Hematopoietic multipotent progenitor cell treated with erythropoietin and hydrocortisone succinate and interleukin-3 and kit ligand, for 15 days (in vitro differentiated cells): Measurements from ENCODE around the gene TENM4.
"Not testable (repeated sequence)": the region's sequence is repeated elsewhere in the genome, so short reads cannot be mapped to it uniquely, and the experiment has no call there.

Experiments
- DNase-seq: peaks from one replicate; pipeline ENCODE4 v3.0.0-alpha.2; 2015; ENCODE audit warnings: low spot score

TENM4 gene

DNA sequence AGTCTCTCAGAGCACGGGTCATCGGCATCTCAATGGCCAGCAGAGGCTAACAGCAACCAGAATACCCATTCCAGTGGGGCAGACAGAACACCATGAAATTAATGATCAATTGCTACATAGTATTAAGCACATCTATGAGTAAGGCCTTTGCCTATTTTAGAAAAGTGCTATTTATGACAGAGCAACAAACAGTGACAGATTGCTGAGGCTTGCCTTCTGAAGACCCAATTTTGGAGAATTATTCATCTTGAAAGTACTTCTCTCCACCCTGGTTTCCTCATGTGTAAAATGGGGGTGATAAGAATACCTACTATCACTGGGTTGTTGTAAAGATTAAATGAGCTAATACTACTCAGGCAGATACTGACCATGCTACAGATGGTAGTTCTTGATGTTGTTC is 232.7 kb downstream of the TENM4 start:
- no peak for DNase-seq

DNA sequence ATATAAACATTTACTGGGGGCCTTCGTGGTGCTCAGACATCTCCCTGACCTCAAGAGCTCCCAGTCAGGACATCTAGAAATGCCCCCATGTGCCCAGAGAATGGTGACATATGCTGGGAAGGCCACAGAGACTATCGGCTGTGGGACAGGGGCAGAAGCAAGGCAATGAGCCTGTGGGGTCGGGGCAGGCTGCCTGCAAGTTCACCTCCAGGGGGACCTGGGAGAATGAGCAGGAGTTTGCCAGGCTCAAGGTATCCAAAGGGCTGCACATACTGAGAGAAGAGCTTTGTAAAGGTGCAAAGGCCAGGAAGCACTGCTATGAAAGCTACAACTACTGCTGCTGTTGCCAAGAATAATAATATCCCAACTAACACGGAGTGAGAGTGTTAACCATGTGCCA is 233.9 kb downstream of the TENM4 start:
- no peak for DNase-seq

DNA sequence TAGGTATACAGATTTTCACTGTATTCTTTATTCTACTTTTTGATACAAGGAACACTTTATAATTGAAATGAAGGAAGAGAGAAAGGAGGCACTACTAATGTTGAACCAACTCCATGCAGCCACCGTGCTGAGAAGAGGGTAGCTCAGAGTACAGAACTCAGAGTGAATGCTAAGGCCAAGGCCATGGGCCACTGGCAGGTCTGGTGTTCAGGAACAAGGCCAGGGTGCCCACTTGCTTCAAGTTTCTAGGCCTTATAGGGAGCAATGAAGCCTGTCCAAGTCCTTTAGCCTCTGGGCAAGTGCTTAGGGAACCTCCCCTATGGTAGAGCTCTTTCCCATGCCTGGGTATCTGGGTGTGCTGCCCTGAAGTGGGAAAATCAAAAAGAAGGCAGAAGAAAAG is 235.0 kb downstream of the TENM4 start:
- DNase-seq: no peak

DNA sequence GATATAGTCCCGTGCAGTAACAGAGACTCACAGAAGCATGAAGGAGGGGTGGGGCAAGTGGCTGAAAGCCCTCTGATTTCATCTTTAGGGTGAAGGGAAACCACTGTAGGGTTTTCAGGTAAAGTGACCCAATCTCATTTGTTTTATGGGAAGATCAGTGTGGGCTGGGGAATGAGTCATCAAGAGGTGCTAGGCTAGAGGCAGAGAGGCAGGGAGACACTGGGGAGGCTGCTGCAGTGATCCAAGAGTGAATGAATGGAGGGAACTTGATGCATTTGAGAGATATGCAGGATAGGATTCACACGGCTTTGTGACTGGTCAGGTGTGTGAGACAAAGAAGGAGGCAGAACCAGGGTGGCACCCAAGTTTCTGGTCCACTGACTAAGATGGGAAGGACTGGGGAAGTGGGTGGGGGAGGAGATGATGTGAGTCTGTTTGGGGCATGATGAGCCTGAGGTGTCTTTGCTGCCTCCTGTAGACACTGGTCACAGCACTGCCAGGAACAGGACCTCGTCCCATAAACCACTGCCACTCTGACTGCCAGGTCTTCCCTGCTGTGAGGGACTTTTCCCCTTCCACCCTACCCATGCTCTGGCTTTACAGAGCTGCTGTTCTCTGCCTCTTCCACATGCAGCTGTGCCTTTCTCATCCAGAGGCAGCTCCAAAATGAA is 239.0 kb downstream of the TENM4 start:
- DNase-seq: no peak

DNA sequence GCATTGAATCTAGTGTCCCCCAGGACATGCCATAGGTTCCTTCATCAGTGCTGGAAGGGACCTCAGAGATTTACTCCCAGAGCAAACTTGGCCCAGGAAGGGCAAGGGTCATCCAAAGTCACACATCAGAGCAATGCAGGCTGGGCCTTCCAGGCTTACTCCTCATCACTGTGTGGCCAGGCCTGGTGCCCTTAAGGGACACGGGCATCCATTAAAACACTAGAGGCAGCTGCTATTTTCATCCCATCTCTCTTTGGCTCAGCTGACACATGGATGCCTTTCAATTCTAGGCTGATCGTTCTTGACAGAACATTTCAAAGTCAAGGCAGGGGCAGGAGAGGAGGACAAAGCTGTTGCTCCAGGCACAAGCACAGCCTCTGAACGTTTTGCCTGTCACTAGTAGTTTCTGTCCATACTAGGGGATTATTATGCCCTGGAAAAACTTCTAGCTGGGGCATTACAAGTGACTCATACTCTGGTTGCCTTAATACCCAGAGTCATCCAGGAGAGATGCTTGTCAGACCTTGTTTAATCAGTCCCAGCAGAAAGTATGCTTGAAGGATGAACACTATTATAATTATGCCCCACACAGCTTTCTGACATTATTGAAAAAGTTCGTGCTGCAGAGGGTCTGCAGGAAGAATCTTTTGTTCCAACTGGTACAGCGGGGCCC is 240.3 kb downstream of the TENM4 start:
- DNase-seq: no peak

DNA sequence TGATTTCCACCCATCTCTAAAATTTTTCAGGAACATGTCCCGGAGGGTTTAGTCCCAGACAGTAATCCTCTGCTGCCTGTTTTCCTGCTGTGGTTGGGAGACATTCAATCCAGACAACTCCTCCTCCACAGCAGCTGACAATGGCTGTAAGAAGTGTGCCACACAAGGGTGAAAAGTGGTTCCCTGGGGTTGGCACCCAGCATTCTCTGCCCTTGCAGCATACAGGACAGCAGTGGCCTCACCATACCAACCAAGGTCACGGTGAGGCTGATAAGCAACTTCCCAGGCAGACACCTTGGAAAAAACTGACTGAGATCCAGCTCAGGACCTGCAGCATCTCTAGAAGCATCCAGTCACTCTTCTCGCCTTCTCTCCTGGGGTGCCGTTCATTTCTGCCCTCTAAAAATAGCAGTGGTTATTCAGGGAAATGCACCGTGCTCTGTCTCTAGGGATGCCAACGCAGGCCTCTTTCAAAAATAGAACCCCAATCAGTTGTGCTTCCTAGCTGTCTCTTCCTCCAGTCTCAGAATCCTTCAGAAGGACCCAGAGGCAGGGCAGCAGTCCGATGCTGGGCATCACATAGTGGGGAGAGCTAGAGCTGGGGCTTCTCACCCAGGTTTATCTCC is 241.0 kb downstream of the TENM4 start:
- no peak for DNase-seq

DNA sequence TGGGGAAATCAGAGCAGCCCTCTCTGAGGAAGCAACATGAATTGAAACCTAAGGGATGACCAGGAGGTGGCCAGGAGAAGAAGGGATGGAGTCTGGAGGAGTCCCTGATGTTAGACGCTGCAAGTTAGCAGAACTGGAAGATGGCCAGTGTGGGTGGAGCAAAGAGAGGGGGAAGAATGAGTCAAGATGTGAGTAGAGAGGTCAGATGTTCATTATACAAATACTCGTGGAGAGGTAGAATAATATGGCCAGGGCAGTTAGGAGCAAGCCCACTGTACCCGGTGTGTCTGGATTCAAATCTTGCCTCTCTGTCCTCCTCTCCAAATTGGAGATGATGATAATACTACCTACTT is 242.0 kb downstream of the TENM4 start:
- no peak for DNase-seq

DNA sequence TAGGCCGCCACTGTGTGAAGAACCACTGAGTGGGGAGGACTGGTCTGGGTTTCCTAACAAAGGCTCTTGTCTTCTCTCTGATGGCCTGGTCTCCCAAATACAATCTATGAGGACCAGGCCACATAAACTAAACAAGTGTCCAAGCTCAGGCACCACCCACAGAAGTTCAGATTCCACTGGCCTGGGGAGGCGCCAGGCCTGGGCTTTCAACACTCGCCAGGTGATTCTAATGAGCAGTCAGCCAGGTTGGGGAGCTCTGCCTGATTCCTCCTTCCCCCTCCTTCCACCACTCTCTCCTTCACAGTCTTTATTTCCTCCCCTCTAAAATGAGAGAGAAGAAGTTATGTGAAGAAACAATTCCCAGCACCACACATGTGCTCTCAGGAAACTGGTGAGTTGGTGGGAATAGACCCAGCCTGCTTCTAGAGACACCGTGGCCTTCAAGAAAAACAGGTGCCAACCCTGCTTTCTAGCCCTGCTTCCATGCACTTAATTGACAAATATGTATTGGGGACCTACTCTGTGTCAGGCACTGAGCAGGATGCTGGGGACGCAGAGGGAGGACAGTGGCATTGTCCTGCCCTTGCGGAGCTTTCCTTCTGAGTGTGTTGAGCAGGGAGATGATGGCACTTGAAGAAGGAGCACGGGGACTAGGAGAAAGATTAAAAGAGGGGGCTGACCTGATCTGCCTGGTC is 242.5 kb downstream of the TENM4 start:
- no peak for DNase-seq

DNA sequence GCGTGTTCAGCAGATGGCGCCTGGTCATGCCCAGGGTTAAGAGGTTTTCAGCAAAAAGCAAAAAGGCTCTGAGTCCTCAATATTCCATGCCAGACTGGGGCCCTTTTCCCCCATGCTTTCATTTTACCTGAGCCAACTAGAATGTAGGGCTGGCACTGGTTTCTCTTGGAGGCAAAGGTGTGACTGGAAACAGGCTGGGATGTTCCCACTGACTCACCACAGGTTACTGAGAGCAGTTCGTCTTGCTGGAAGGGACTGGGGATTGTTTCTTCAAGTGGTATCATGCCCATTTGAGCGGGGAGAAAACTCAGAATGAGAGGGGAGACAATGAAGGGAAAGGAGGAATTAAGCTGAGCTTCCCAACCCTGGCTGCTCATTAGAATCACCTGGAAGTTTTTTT is 243.9 kb downstream of the TENM4 start:
- no peak for DNase-seq

DNA sequence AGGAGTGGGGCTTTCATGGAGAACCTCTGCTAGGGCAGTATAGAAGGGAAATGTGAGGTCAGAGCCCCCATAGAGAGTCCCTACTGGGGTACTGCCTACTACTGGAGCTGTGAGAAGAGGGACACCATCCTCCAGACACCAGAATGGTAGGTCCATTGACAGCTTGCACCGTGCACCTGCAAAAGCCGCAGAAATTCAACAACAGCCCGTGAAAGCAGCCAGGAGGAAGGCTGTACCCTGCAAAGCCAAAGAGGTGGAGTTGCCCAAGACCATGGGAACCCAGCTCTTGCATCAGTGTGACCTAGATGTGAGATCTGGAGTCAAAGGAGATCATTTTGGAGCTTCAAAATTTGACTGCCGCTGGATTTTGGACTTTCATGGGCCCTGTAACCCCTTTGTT is 245.6 kb downstream of the TENM4 start:
- DNase-seq: no peak

DNA sequence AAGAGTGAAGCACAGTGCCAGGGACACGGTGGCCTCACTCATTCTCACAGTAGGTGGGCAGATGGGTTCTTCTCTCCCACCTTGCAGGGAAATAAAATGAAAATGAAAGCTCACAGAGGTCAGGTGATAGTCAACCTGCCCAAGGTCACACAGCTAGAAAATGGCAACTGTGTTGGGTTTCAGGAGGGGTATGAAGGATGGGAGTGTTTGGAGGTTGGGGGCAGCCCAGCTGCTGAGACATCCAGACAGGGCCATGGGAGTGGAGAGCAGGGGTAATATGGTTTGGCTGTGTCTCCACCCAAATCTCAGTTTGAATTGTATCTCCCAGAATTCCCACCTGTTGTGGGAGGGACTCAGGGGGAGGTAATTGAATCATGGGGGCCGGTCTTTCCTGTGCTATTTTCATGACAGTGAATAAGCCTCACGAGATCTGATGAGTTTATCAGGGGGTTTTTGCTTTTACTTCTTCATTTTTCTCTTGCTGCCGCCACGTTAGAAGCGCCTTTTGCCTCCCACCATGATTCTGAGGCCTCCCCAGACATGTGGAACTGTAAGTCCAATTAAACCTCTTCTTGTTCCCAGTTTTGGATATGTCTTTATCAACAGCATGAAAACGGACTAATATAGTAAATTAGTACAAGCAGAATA is 247.0 kb downstream of the TENM4 start:
- DNase-seq: no peak

DNA sequence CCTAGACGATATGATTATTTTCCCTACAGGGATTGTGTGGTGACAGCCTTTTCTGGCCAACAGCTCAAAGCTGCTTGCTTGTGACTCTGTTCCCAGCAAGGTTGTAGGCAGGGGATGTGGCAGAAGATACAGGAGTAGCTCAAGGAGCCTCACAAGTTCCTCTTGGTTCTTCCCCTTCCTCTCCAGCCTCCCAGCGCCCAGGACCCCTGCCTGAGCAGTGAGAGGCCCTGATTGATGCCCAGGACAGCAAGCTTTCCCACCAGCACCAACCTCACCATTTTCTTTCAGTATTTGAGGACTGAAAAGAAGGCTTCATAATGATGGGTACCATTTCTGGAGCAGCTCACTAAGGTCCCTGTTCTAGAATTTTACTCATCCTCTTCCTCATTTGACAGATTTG is 248.0 kb downstream of the TENM4 start:
- no peak for DNase-seq

DNA sequence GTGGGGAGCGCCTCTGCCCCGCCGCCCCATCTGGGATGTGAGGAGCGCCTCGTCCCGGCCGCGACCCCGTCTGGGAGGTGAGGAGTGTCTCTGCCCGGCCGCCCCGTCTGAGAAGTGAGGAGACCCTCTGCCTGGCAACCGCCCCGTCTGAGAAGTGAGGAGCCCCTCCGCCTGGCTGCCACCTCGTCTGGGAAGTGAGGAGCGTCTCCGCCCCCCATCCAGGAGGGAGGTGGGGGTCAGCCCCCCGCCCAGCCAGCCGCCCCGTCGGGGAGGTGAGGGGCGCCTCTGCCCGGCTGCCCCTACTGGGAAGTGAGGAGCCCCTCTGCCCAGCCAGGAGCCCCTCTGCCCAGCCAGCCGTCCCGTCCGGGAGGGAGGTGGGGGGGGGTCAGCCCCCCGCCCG is 249.1 kb downstream of the TENM4 start:
- DNase-seq: not testable (repeated sequence)

DNA sequence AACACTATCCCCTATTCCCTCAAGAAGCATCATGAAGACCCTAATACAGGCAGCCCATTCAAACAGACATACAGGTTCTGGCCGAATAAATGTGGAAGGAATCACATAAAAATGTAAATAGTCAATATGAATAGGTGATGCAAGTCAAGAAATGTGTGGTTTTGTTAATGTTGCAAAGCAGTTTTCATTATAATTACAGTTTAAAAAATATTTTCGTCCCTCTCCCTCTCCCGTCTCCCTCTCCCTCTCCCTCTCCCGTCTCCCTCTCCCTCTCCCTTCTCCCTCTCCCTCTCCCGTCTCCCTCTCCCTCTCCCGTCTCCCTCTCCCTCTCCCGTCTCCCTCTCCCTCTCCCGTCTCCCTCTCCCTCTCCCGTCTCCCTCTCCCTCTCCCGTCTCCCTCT is 250.3 kb downstream of the TENM4 start:
- not testable (repeated sequence) for DNase-seq

DNA sequence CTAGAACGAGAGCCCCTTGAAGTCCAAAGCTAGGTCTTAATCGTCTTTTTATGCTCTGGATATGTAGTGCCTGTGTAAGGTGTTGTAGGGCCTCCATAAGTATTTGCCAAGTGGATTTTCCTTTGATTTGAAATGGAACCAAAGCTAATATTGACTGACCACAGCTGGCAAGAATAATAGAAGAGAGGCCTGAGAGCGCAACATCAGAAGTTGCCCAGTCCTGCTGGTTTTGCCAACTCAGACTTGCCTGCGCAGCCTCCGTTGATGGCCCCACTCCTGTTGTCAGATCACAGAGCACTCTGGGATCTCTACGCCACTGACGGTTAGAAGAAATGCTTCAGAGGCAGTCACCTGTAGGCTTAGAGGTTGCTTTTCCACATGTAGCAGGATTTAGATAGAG is 251.2 kb downstream of the TENM4 start:
- DNase-seq: no peak

DNA sequence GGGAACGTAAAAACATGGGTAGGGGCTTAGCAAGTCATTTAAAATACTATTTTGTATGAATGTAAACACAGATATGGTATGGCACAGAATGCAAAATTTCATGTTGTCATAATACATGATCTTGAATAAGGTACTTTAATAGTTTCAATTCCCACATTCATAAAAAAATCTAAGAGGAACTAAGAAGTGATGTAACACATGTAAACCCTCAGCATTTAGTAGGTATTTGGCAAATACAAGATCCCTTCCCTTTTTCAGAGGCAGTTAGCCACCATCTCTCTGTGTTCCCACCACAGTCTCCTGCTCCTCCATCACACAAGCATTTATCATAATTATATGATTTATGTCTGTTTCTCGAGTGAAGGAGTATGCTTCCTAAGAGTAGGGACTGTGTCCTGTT is 251.8 kb downstream of the TENM4 start:
- DNase-seq: no peak

DNA sequence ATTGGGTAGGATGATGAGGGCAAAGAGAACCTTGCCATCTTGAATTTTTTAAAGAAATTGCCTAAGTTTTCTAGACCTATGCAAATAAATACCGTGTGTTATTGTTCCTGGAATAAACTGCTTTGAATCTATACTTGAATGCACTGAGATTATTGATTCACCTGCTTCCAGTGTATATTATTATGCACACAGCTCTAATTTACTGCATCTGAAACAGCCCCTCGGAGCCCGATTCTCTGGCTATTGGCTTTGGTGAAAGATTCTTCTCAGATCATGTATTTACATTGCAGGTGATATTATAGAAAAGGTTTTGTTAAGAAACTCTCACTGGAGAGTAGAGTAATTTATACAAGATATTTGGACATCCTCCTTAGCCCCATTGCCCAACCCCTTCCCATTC is 254.2 kb downstream of the TENM4 start:
- no peak for DNase-seq

DNA sequence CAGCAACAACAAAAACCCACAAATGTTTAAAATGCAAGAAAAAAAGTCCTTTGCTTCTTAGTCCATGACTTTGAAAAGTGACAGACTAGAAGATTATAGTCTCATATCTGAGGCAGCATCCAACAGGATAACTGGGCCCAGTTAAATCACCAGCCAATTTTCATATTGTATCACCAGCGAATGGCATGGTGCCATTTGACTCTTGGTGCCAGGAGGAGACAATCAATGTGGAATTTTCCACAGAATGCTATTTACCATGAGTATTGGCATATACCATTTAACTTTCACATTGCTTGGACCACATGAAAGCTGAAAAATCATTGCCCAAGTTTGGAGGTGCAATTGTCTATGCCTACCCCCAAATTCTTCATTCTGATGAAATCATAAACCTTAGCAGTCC is 255.5 kb downstream of the TENM4 start:
- DNase-seq: no peak

DNA sequence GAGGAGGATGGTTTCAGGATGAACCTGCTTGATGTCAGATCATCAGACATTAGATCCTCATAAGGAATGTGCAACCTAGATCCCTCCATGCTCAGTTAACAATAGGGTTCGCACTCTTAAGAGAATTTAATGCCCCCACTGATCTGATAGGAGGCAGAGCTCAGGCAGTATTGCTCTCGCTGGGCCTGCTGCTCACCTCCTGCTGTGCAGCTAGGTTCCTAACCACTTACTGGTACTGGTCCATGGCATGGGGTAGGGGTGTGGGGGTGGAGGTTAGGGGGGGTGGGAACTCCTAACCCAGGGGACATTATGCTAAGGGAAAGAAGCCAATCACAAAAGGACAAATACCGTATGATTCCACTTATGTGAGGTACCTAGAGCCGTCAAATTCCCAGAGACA is 256.5 kb downstream of the TENM4 start:
- no peak for DNase-seq

DNA sequence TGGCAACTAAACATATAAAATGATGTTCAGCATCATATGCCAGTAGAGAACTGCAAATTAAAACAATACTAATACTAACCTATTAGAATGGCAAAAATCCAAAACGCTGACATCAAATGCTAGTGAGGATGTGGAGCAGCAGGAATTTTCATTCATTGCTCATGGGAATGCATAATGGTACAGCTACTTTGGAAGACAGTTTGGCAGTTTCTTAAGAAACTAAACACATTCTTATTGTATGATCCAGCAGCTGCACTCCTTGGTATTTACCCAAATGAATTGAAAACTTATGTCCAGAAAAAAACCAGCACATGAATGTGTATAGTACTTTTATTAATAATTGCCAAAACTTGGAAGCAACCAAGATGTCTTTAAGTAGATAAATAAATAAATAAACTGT is 258.0 kb downstream of the TENM4 start:
- DNase-seq: no peak

DNA sequence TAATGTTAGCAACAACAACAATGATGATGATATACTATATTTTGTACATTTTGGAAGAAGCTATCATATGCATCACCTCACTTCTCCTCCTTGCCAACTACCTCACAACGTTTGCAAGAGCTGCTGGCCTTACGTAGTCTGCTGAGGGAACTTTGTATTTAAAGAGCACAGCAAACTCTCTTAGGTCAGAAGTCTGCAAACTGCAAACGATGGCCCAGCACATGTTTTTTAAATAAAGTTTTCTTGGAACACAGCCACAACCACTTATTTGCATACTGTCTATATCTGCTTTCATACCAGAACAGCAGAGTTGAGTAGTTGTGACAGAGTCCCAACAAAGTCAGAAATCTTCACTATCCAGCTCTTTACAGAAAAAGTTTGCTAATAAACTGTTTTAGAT is 261.7 kb downstream of the TENM4 start:
- no peak for DNase-seq
